ENCODE data around the gene SKIL.

The SKIL gene

DNA sequence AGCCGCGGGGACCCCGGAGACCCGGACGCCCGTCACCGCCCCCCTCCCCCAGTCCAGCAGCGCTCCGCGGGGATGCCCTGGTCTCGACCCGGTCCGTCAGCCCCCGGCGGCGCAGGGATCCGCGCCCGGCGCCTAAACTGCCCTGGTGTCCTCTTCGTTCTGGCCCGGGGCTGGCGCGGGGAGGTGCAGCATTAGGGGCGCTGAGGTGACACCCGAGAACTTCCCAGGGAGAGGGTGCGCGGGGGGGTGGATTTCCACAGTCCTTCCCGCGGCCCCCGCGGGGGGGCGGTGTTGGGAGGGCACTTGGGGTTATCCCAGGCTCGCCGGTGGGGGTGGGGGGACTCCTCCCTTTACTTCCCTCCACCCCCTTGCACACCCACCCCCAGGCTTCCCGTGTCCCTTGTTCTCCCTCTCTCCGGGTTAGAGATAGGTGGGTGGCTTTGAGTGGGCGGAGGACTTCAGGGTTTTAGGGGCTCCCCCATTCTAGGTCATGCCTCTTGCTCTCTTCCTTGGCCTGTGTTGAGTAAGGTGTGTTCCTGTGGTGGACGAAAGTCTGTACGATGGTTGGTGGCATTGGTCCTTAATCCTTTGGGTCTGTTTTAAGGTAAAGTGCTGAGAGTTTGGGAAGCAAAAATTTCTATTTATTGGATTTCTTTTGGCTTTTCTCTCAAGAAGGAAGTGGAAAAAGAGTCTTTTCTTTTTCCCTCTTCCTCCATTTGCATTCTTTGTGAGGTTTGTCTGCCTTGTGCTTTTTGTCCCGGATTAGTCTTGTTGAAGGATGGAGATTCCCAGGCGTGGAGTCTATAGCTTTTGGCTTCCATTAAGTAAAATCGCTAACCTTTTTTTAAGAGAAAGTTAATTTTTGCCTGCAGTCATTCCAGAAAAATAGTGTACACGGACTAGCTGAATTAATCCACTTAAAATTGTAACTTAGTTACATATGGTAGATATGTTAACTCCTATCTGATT lies 811 bp downstream of the SKIL start:
- DNase-seq = peak; percentile 75
- Mint-ChIP-seq H3K4me3 (peak overlapping the region; percentile 78), H3K27ac (peak overlapping the region; percentile 53), H3K27me3 (peaks cover 19% of the 10 kb centered on the region), H3K9me3 (peaks cover 5% of the 10 kb centered on the region), H3K4me1 (peaks cover 46% of the 10 kb centered on the region), H3K36me3 (peaks cover 27% of the 10 kb centered on the region)
- CTCF ChIA-PET = interaction anchor here (0.7 to 0.8 kb wide), 3 partner anchors 18 to 56 kb away, joined by 3 read pairs; no protein-coding TSS in a partner anchor

DNA sequence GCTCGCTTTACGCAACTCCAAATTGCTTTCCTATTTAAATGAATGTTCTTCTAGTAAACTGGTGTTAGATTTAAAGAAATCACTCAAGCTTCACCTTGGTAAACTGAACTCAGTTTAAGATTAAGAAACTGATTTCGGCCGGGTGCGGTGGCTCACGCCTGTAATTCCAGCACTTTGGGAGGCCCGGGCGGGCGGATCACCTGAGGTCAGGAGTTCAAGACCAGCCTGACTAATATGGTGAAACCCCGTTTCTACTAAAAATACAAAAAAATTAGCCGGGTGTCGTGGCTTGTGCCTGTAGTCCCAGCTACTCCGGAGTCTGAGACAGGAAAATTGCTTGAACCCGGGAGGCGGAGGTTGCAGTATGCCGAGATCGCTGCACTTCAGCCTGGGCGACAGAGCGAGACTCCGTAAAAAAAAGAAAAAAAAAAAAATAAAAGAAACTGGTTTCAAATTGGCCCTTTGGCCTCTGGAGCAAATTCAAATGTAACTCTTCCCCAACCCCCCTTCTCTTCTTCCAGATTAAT lies 1.7 kb downstream of the SKIL start:
- peaks cover 46% of the 10 kb centered on the region for H3K4me1 Mint-ChIP-seq
- H3K27me3 Mint-ChIP-seq = peaks cover 14% of the 10 kb centered on the region
- peak overlapping the region; percentile 78 for H3K4me3 Mint-ChIP-seq
- no peak for DNase-seq
- H3K27ac Mint-ChIP-seq = no peak overlapping the region
- CTCF ChIA-PET = interaction anchor here (0.8 kb wide), 2 partner anchors 17 to 26 kb away, joined by 3 read pairs; no protein-coding TSS in a partner anchor
- H3K36me3 Mint-ChIP-seq = peaks cover 30% of the 10 kb centered on the region
- H3K9me3 Mint-ChIP-seq = peaks cover 5% of the 10 kb centered on the region

DNA sequence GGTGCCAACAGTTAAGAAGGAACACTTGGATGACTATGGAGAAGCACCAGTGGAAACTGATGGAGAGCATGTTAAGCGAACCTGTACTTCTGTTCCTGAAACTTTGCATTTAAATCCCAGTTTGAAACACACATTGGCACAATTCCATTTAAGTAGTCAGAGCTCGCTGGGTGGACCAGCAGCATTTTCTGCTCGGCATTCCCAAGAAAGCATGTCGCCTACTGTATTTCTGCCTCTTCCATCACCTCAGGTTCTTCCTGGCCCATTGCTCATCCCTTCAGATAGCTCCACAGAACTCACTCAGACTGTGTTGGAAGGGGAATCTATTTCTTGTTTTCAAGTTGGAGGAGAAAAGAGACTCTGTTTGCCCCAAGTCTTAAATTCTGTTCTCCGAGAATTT lies 3.0 kb downstream of the SKIL start:
- Mint-ChIP-seq H3K4me1 (peaks cover 49% of the 10 kb centered on the region), H3K4me3 (no peak overlapping the region), H3K27ac (no peak overlapping the region), H3K36me3 (peaks cover 38% of the 10 kb centered on the region), H3K27me3 (peaks cover 13% of the 10 kb centered on the region), H3K9me3 (peaks cover 5% of the 10 kb centered on the region)
- CTCF ChIA-PET = interaction anchor here (1.0 to 1.2 kb wide), 2 partner anchors 10 to 51 kb away, joined by 3 to 4 read pairs; no protein-coding TSS in a partner anchor
- no peak for DNase-seq

DNA sequence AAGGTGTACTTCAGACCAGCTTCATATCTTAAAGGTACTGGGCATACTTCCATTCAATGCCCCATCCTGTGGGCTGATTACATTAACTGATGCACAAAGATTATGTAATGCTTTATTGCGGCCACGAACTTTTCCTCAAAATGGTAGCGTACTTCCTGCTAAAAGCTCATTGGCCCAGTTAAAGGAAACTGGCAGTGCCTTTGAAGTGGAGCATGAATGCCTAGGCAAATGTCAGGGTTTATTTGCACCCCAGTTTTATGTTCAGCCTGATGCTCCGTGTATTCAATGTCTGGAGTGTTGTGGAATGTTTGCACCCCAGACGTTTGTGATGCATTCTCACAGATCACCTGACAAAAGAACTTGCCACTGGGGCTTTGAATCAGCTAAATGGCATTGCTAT lies 3.4 kb downstream of the SKIL start:
- peaks cover 46% of the 10 kb centered on the region for H3K4me1 Mint-ChIP-seq
- H3K4me3 Mint-ChIP-seq = no peak overlapping the region
- peaks cover 38% of the 10 kb centered on the region for H3K36me3 Mint-ChIP-seq
- no peak overlapping the region for H3K27ac Mint-ChIP-seq
- DNase-seq = no peak
- peaks cover 5% of the 10 kb centered on the region for H3K9me3 Mint-ChIP-seq
- H3K27me3 Mint-ChIP-seq = peaks cover 10% of the 10 kb centered on the region
- CTCF ChIA-PET = interaction anchor here (1.0 to 1.2 kb wide), 2 partner anchors 10 to 50 kb away, joined by 3 to 4 read pairs; no protein-coding TSS in a partner anchor

DNA sequence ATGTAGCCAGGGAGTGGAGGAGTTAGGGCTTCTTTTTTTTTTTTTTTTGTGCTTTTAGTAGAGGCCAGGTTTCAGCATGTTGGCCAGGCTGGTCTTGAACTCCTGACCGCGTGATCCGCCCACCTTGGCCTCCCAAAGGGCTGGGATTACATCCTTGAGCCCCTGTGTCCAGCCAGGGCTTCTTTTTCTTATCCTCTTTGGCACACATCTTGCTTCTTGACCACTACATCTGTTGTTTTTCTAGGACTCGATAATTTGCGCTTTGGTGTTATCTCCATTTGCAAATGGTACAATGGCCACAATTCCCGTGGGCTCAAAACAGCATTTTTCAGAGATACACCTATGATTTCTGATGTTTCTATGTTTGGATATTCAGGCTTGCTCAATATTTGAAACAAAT lies 4.2 kb downstream of the SKIL start:
- H3K9me3 Mint-ChIP-seq = peaks cover 5% of the 10 kb centered on the region
- CTCF ChIA-PET = interaction anchor here (0.7 kb wide), 1 partner anchor 152 kb away, joined by 3 read pairs; no protein-coding TSS in a partner anchor
- DNase-seq = no peak
- H3K27ac Mint-ChIP-seq = no peak overlapping the region
- H3K27me3 Mint-ChIP-seq = peaks cover 4% of the 10 kb centered on the region
- no peak overlapping the region for H3K4me3 Mint-ChIP-seq
- peaks cover 38% of the 10 kb centered on the region for H3K36me3 Mint-ChIP-seq
- peaks cover 40% of the 10 kb centered on the region for H3K4me1 Mint-ChIP-seq

DNA sequence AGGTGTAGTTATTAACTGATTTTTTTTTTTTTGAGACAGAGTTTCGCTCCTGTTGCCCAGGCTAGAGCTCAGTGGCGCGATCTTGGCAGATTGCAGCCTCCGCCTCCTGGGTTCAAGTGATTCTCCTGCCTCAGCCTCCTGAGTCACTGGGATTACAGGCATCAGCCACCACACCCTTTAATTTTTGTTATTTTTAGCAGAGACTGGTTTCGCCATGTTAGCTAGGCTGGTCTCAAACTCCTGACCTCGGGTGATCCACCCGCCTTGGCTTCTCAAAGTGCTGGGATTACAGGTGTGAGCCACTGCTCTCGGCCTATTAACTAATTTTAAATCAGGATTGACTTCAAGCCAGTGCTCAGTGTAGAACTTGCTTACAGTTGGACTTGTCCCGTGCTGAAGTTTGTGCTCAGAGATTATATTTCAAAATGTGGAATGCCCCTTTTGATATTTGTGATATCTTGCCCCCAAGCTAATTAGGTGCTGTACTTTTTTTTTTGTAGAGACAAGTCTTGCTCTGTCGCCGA lies 6.0 kb downstream of the SKIL start:
- Mint-ChIP-seq H3K9me3 (peaks cover 5% of the 10 kb centered on the region), H3K36me3 (peaks cover 36% of the 10 kb centered on the region), H3K4me3 (no peak overlapping the region), H3K4me1 (peaks cover 37% of the 10 kb centered on the region), H3K27ac (no peak overlapping the region), H3K27me3 (peaks cover under 1% of the 10 kb centered on the region)
- no peak for DNase-seq
- CTCF ChIA-PET = no interaction called here

DNA sequence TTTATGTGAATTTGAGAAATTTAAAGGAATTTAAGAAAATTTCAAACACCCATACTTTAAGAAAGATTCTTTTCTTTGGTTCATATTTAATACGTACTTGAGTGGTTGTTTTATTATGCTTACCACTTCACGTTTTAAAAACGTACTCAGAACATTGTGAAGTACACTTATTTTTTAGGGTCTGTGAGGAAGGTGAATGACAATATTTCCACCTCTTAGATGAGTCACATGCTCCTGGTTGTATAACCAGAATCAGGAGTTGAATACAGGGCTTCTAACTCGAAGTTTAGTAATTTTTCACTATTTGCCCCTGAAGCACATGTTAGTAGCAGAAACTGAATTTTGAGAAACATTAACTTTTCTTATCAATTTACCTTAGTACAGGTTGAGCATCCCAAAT lies 7.5 kb downstream of the SKIL start:
- H3K4me3 Mint-ChIP-seq = no peak overlapping the region
- peaks cover 5% of the 10 kb centered on the region for H3K9me3 Mint-ChIP-seq
- H3K4me1 Mint-ChIP-seq = peaks cover 27% of the 10 kb centered on the region
- no peaks in the 10 kb centered on the region for H3K27me3 Mint-ChIP-seq
- H3K36me3 Mint-ChIP-seq = peaks cover 26% of the 10 kb centered on the region
- H3K27ac Mint-ChIP-seq = no peak overlapping the region
- CTCF ChIA-PET = no interaction called here
- no peak for DNase-seq

DNA sequence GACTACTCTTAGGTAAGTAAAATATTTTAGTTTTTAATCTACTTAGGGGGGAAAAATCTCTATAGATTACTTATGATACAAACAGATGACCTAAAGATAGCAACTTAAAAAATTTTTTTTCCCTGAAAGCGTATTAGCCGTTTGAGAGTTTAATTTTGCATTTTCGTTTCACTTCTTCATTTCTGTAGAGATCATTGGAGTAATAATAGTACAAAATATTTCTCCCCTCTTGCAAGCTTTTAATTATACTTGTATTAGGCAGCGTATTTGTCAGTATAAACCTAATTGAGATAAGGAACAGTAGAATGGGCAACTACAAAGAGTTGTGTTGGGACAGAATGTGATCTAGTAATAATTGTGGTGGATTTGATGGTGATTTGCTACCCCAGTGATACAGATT lies 10.3 kb downstream of the SKIL start:
- CTCF ChIA-PET = no interaction called here
- Mint-ChIP-seq H3K36me3 (peaks cover 12% of the 10 kb centered on the region), H3K4me3 (no peak overlapping the region), H3K4me1 (peaks cover 10% of the 10 kb centered on the region), H3K9me3 (no peaks in the 10 kb centered on the region), H3K27me3 (no peaks in the 10 kb centered on the region), H3K27ac (no peak overlapping the region)
- no peak for DNase-seq

DNA sequence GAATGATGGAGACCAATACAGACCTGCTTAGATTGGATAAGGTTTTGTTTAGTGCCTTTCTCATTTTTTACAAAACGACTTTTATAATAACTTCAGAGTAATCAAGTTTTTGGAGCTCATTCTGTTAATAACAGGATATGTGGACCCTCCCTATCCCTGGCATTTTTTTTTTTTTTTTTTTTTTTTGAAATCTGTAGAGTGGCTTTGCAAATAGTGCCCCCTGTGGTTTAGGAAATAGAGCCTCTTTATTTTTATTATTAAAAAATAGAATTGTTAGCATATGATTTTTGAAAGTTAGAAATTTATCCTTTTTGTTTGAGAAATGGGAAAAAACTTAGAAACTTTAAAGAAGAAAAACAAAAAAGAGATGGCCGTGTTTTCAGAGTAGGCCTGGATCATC lies 11.4 kb downstream of the SKIL start:
- no peak overlapping the region for H3K27ac Mint-ChIP-seq
- CTCF ChIA-PET = interaction anchor here (0.9 kb wide), 1 partner anchor 10 kb away, joined by 3 read pairs; no protein-coding TSS in a partner anchor
- peaks cover 10% of the 10 kb centered on the region for H3K36me3 Mint-ChIP-seq
- H3K27me3 Mint-ChIP-seq = no peaks in the 10 kb centered on the region
- no peak for DNase-seq
- no peaks in the 10 kb centered on the region for H3K9me3 Mint-ChIP-seq
- no peak overlapping the region for H3K4me3 Mint-ChIP-seq
- H3K4me1 Mint-ChIP-seq = peaks cover 7% of the 10 kb centered on the region

DNA sequence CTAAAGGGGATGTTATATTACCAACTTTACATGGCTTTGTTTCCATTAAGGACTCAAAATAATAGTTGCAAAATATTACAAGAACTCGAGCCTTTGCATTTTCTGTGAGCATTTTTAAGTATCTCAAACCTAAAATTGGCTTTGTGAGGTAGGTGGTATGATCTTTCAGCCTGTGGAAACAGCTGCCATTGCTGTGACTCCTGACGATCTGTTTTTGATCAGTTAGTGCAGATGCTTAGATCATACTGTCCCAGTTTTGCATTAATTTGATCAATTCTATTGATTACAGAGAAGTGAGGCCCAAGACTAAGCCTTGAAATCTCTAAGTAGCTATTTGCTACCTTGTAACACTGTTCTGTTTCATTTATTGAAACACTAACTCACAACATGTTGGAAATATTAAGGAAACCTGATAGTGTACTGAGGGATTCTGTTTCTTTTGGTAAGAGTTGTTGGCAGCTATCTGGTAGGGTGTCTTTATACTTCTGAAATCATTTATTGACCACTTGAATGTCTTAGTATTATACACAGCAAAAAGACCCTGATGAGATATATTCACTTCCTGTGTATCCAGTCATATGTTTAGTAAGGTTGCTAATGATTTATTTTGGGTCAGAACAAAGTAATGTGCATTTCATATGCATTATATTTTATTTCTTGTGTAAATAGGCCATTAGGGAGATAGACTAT lies 14.8 kb downstream of the SKIL start:
- Mint-ChIP-seq H3K27ac (no peak overlapping the region), H3K9me3 (no peaks in the 10 kb centered on the region), H3K36me3 (peaks cover 3% of the 10 kb centered on the region), H3K27me3 (no peaks in the 10 kb centered on the region), H3K4me1 (peaks cover 2% of the 10 kb centered on the region), H3K4me3 (no peak overlapping the region)
- CTCF ChIA-PET = no interaction called here
- DNase-seq = no peak

DNA sequence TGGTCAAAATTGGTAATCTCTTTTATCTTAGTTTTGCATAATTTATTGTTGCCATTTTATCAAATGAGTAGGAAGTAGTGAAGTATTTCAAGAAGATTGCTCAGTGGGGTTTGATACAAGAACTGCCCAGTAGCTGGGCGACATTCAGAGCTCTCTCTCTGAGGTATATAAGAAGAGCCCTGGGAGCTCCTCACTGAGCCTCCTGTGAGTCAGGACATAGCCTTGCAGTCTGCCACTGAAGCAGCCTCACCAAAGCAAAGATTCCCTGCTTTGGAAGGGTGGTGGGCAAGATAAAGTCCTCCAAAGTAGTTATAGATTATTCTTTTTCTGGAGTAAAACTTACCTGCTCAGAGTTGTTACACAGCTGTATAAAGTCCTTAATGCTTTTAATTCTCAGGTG lies 26.1 kb downstream of the SKIL start:
- H3K27ac Mint-ChIP-seq = no peak overlapping the region
- no peak for DNase-seq
- no peaks in the 10 kb centered on the region for H3K4me1 Mint-ChIP-seq
- no peaks in the 10 kb centered on the region for H3K27me3 Mint-ChIP-seq
- peaks cover 34% of the 10 kb centered on the region for H3K36me3 Mint-ChIP-seq
- no peak overlapping the region for H3K4me3 Mint-ChIP-seq
- CTCF ChIA-PET = interaction anchor here (0.6 kb wide), 1 partner anchor 255 kb away, joined by 3 read pairs; no protein-coding TSS in a partner anchor
- no peaks in the 10 kb centered on the region for H3K9me3 Mint-ChIP-seq

DNA sequence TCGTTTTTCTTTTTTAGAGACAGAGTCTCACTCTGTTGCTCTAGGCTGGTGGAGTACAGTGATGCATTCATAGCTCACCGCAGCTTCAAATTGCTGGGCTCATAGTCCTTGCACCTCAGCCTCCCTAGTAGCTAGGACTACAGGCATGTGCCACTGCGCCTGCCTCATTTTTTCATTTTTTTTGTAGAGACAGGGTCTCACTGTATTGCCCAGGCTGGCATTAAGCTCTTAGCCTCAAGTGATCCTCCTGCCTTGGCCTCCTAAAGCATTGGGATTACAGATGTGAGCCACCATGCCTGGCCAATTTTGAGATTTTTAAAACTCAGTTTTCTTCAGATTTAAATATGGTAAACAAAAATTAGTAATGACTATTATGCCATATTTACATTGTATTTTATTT lies 29.0 kb downstream of the SKIL start:
- Mint-ChIP-seq H3K36me3 (peaks cover 34% of the 10 kb centered on the region), H3K9me3 (no peaks in the 10 kb centered on the region), H3K27me3 (no peaks in the 10 kb centered on the region), H3K4me1 (no peaks in the 10 kb centered on the region), H3K4me3 (no peak overlapping the region), H3K27ac (no peak overlapping the region)
- DNase-seq = no peak
- CTCF ChIA-PET = no interaction called here

DNA sequence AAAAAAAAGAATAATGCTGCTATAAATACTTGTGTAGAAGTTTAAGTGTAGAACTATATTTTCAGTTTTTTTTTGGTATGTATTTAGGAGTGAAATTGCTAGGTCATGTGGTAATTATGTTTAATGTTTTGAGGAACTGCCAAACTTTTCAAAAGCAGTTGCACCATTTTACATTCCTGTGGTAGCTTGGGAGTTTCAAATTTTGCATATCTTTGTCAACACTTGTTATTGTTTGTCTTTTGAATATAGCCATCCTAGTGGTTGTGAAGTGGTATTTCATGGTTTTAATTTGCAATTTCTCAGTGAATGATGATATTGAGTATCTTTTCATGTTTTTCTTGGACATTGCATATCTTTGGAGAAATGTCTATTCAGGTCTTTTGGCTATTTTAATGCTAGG lies 30.4 kb downstream of the SKIL start:
- Mint-ChIP-seq H3K36me3 (peaks cover 37% of the 10 kb centered on the region), H3K4me1 (no peaks in the 10 kb centered on the region), H3K27ac (no peak overlapping the region), H3K27me3 (no peaks in the 10 kb centered on the region), H3K4me3 (no peak overlapping the region), H3K9me3 (no peaks in the 10 kb centered on the region)
- no peak for DNase-seq
- CTCF ChIA-PET = no interaction called here

DNA sequence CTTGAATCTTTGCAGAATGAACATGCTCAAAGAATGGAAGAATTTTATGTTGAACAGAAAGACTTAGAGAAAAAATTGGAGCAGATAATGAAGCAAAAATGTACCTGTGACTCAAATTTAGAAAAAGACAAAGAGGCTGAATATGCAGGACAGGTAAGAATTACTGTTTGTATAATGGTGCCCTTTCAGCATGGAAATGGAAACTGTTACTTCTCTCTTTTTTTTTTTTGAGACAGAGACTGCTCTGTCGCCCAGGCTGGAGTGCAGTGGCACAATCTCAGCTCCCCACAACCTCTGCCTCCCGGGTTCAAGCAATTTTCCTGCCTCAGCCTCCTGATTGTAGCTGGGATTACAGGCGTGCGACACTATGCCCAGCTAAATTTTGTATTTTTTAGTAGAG lies 33.6 kb downstream of the SKIL start:
- H3K4me1 Mint-ChIP-seq = no peaks in the 10 kb centered on the region
- no peaks in the 10 kb centered on the region for H3K9me3 Mint-ChIP-seq
- no peak overlapping the region for H3K27ac Mint-ChIP-seq
- no peak overlapping the region for H3K4me3 Mint-ChIP-seq
- no peaks in the 10 kb centered on the region for H3K27me3 Mint-ChIP-seq
- no peak for DNase-seq
- peaks cover 25% of the 10 kb centered on the region for H3K36me3 Mint-ChIP-seq
- CTCF ChIA-PET = interaction anchor here (0.8 kb wide), 1 partner anchor 16 kb away, joined by 3 read pairs; no protein-coding TSS in a partner anchor

All from activated naive CD4-positive, alpha-beta T cell treated with anti-CD3 and anti-CD28 coated beads, Interleukin-2, amount 10 ng/mL, durations not matched to agents 7 days and 5 days (primary cell).